Measurements from ENCODE around the gene SLC37A1. TPM values are rescaled to one million over a fixed set of nuclear protein-coding genes. Genes with fewer than 3 reads are reported as not detected.

Gene SLC37A1
- total and polyA plus RNA-seq, 2 of the 13 experiments (the other 11 are each of a cell fraction or from before 2014, with no cell fraction given), result 0.22 to 0.40 TPM

DNA sequence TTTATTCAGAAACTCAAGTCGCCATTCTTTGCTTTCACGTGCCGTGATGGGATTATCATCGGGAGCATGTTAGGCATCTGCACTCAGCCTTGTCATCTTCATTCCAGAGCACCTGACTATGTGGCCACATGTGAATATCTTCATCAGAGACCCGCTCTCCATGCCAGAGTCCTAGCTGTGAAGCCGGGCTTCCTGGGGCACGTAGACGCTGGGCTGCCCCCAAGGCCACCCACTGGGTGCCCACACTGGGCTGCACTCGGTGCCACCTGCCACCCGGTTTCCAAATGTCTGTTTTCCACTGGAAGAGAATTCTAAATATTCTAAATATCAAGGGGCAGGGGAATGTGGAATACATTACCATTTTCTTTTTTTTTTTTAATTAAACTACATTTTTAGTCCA, 43.8 kb downstream of the SLC37A1 start:
- ChIA-PET CTCF (ENCODE audit: low intra/inter-chr PET ratio, low total read pairs) (no interaction called here), POLR2A (no interaction called here)
- Histone ChIP-seq H3K4me1 (ENCODE audit: insufficient read depth, low read length) (peaks cover 37% of the 10 kb centered on the region), H3K27ac (ENCODE audit: extremely low read length, insufficient read depth, low read length) (no peak overlapping the region), H3K36me3 (replicated peaks in 1 of 2; ENCODE audit: control insufficient read depth in 1 of 2, insufficient read depth in 2 of 2, low read length in 2 of 2) (no peaks in the 10 kb centered on the region), H3K9ac (ENCODE audit: insufficient read depth, low read depth, low read length) (no peak overlapping the region), H3K9me3 (ENCODE audit: low read length) (no peaks in the 10 kb centered on the region), H3K4me2 (ENCODE audit: low read depth, low read length) (no peak overlapping the region), H2AFZ (ENCODE audit: low read length) (no peak overlapping the region), H3K27me3 (ENCODE audit: control insufficient read depth in 1 of 2, insufficient read depth in 2 of 2, low read length in 2 of 2) (no peaks in the 10 kb centered on the region; a peak in 2 of 5 replicates), H3K4me3 (replicated peaks in 1 of 3; ENCODE audit: insufficient read depth in 1 of 3, low read depth in 2 of 3, low read length in 3 of 3) (no peak overlapping the region), H4K20me1 (ENCODE audit: insufficient read depth, low read length) (no peaks in the 10 kb centered on the region), H3K79me2 (ENCODE audit: insufficient read depth, low read length) (no peaks in the 10 kb centered on the region)
- FAIRE-seq, result no peak
- no TSS peak for BruUV-seq (replicated peaks)
- no peak for ATAC-seq
- DNase-seq (ENCODE audit: low spot score), result no peak
- WGBS (ENCODE audit: low lambda C conversion rate), result 69% methylated on average over 6 of the region's 10 CpGs
- no peak for TF ChIP-seq RAD21 (CRISPR knock-in tag; IDR thresholded peaks at IDR 0.05)
- TF ChIP-seq ZNF788 (CRISPR knock-in tag; IDR thresholded peaks at IDR 0.05; ENCODE audit: borderline replicate concordance), result no peak
- intact Hi-C loops (cut with micrococcal nuclease; ENCODE audit: unreplicated experiment), result no loop called here
- in situ Hi-C loops (cut with HindIII; ENCODE audit: extremely low pct_ligation_motif_present, low pct_unique_long_range_greater_than_20kb), result no loop called here

DNA sequence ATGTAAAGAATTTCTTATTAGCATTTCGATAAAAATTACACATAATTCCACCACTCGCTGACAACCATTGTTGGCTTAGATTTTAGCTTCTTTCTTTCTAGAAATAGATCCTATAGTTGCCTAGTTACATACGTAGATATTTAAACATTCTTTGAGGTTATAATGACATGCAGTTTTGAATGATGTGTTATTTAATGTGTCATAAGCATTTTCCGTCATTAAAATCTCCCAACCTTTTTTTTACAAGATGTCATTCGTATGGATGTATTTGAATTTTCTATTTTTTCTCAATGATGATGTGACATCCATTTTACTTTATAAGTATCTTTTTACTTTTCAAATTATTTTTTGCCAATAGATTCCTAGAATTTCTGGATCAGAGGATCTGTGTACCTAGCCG, 44.7 kb downstream of the SLC37A1 start:
- ChIA-PET CTCF (ENCODE audit: low intra/inter-chr PET ratio, low total read pairs) (no interaction called here), POLR2A (no interaction called here)
- Histone ChIP-seq H3K4me1 (ENCODE audit: insufficient read depth, low read length) (peaks cover 45% of the 10 kb centered on the region), H2AFZ (ENCODE audit: low read length) (no peak overlapping the region), H3K9ac (ENCODE audit: insufficient read depth, low read depth, low read length) (no peak overlapping the region), H3K4me3 (replicated peaks in 1 of 3; ENCODE audit: insufficient read depth in 1 of 3, low read depth in 2 of 3, low read length in 3 of 3) (no peak overlapping the region), H3K27me3 (ENCODE audit: control insufficient read depth in 1 of 2, insufficient read depth in 2 of 2, low read length in 2 of 2) (no peaks in the 10 kb centered on the region; a peak in 2 of 5 replicates), H3K9me3 (ENCODE audit: low read length) (no peaks in the 10 kb centered on the region), H3K79me2 (ENCODE audit: insufficient read depth, low read length) (no peaks in the 10 kb centered on the region), H3K36me3 (replicated peaks in 1 of 2; ENCODE audit: control insufficient read depth in 1 of 2, insufficient read depth in 2 of 2, low read length in 2 of 2) (no peaks in the 10 kb centered on the region), H3K4me2 (ENCODE audit: low read depth, low read length) (no peak overlapping the region), H3K27ac (ENCODE audit: extremely low read length, insufficient read depth, low read length) (no peak overlapping the region), H4K20me1 (ENCODE audit: insufficient read depth, low read length) (no peaks in the 10 kb centered on the region)
- FAIRE-seq, result no peak
- 68% methylated on average over 6 of the region's 6 CpGs for WGBS (ENCODE audit: low lambda C conversion rate)
- in situ Hi-C loops (cut with HindIII; ENCODE audit: extremely low pct_ligation_motif_present, low pct_unique_long_range_greater_than_20kb), result no loop called here
- intact Hi-C loops (cut with micrococcal nuclease; ENCODE audit: unreplicated experiment), result no loop called here
- BruUV-seq (replicated peaks), result no TSS peak
- no peak for ATAC-seq
- no peak for DNase-seq (ENCODE audit: low spot score)
- TF ChIP-seq ZKSCAN5 (CRISPR knock-in tag; IDR thresholded peaks at IDR 0.05) (no peak), ZNF530 (CRISPR knock-in tag; IDR thresholded peaks at IDR 0.05; ENCODE audit: low read depth) (no peak), THAP11 (CRISPR knock-in tag; IDR thresholded peaks at IDR 0.05) (no peak), MAZ (IDR thresholded peaks at IDR 0.05; ENCODE audit: borderline replicate concordance, low read depth, low read length) (no peak), MAZ (CRISPR knock-in tag; IDR thresholded peaks at IDR 0.05; ENCODE audit: low read depth) (no peak), SP2 (CRISPR knock-in tag; IDR thresholded peaks at IDR 0.05) (no peak), ZNF20 (CRISPR knock-in tag; IDR thresholded peaks at IDR 0.05) (no peak), PTBP1 (IDR thresholded peaks at IDR 0.05; ENCODE audit: low read depth, low read length, poor library complexity, severe bottlenecking) (no peak), ZNF136 (CRISPR knock-in tag; IDR thresholded peaks at IDR 0.05; ENCODE audit: low read depth) (no peak), FLYWCH1 (CRISPR knock-in tag; IDR thresholded peaks at IDR 0.05) (no peak), MXD4 (CRISPR knock-in tag; IDR thresholded peaks at IDR 0.05) (no peak), ZNF737 (CRISPR knock-in tag; IDR thresholded peaks at IDR 0.05; ENCODE audit: borderline replicate concordance) (no peak)
- TF ChIP-seq, protein P1, sequence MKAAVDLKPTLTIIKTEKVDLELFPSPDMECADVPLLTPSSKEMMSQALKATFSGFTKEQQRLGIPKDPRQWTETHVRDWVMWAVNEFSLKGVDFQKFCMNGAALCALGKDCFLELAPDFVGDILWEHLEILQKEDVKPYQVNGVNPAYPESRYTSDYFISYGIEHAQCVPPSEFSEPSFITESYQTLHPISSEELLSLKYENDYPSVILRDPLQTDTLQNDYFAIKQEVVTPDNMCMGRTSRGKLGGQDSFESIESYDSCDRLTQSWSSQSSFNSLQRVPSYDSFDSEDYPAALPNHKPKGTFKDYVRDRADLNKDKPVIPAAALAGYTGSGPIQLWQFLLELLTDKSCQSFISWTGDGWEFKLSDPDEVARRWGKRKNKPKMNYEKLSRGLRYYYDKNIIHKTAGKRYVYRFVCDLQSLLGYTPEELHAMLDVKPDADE (CRISPR knock-in tag; IDR thresholded peaks at IDR 0.05), result no peak
- TF ChIP-seq, protein P2, sequence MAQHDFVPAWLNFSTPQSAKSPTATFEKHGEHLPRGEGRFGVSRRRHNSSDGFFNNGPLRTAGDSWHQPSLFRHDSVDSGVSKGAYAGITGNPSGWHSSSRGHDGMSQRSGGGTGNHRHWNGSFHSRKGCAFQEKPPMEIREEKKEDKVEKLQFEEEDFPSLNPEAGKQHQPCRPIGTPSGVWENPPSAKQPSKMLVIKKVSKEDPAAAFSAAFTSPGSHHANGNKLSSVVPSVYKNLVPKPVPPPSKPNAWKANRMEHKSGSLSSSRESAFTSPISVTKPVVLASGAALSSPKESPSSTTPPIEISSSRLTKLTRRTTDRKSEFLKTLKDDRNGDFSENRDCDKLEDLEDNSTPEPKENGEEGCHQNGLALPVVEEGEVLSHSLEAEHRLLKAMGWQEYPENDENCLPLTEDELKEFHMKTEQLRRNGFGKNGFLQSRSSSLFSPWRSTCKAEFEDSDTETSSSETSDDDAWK (CRISPR knock-in tag; IDR thresholded peaks at IDR 0.05), result no peak
- TF ChIP-seq, protein P3, sequence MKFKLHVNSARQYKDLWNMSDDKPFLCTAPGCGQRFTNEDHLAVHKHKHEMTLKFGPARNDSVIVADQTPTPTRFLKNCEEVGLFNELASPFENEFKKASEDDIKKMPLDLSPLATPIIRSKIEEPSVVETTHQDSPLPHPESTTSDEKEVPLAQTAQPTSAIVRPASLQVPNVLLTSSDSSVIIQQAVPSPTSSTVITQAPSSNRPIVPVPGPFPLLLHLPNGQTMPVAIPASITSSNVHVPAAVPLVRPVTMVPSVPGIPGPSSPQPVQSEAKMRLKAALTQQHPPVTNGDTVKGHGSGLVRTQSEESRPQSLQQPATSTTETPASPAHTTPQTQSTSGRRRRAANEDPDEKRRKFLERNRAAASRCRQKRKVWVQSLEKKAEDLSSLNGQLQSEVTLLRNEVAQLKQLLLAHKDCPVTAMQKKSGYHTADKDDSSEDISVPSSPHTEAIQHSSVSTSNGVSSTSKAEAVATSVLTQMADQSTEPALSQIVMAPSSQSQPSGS (CRISPR knock-in tag; IDR thresholded peaks at IDR 0.05), result no peak

All from HepG2 (cell line).